GM12874 (cell line): ENCODE results near the gene EXOC6B.

Experiments used
- CTCF ChIP-seq: IDR thresholded peaks from 2 replicates; pipeline ENCODE4 v1.5.1; 2011; ENCODE audit warnings: low read depth, mild to moderate bottlenecking, control low read depth, low read length, moderate library complexity; ENCODE audit not compliant: insufficient read depth

The EXOC6B gene

GRCh38 chr2:72668647-72669046 lies 157.2 kb downstream of the EXOC6B start:
- no peak for TF ChIP-seq CTCF

- TF ChIP-seq CTCF: no peak
Observed at GRCh38 chr2:72665448-72665847, 160.4 kb downstream of the EXOC6B start.

GRCh38 chr2:72661985-72662384 lies 163.8 kb downstream of the EXOC6B start:
- TF ChIP-seq CTCF: no peak

- no peak for TF ChIP-seq CTCF
Observed at GRCh38 chr2:72649810-72650209, 176.0 kb downstream of the EXOC6B start.

GRCh38 chr2:72638600-72639211 lies 187.1 kb downstream of the EXOC6B start:
- no peak for TF ChIP-seq CTCF

- no peak for TF ChIP-seq CTCF
Observed at GRCh38 chr2:72636210-72636609, 189.6 kb downstream of the EXOC6B start.

- TF ChIP-seq CTCF: no peak
Observed at GRCh38 chr2:72630767-72631166, 195.1 kb downstream of the EXOC6B start.
